NCI-H2171 treated with DMSO at 0.1 percent for 48 hours (cell line): ENCODE data around the gene CTSE.

Source experiments
- DNase-seq: peaks from one replicate; lab custom pipeline; 2025; lab: John Stamatoyannopoulos, UW

Gene CTSE

GRCh38 chr1:206049919-206050600 lies 26.4 kb upstream of the CTSE start:
- DNase-seq, result no peak

GRCh38 chr1:206049293-206049692 lies 25.6 kb upstream of the CTSE start:
- no peak for DNase-seq

GRCh38 chr1:206048582-206048981 lies 24.9 kb upstream of the CTSE start:
- no peak for DNase-seq

DNA sequence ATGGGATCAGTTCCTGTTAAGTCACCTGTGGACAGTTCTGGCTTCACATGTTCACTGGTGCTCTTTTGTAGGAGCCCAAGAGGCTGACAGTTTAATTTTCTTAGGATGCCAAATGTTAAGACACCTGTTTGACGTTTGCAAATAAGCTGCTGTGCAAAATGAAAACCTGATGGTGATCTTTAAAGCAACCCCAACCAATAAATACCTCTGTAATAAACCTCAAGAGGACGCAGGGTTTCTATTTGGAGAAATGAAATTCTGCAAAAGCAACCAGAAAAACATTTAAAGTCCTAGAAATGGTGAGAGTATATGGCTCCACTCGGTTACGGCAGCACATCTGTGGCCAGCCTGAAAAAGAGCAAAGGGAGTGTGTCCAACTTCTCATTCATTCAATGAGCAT lies 23.6 kb upstream of the CTSE start:
- no peak for DNase-seq

DNA sequence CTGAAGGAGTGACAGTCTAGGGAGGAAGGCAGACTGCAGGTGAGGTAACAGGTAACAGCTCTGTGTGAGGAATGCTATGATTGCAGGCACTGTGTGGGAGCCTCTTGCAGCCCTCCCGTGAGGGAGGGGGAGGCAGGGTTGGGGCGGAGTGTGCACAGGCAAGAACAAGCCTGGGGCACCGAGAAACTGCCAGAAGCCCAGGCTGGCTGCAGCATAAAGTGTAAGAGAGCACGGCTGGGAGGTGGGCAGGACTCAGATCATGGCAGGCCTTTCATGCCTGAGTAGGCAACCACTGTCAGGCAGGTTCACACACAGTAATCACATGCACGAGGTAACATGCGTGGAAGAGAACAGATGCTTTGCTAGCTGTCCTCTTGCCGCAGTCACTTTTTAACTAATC lies 17.9 kb upstream of the CTSE start:
- DNase-seq, result peak; percentile 96

GRCh38 chr1:206040328-206040727 lies 16.6 kb upstream of the CTSE start:
- no peak for DNase-seq

GRCh38 chr1:206039046-206039973 lies 15.6 kb upstream of the CTSE start:
- DNase-seq, result no peak

DNA sequence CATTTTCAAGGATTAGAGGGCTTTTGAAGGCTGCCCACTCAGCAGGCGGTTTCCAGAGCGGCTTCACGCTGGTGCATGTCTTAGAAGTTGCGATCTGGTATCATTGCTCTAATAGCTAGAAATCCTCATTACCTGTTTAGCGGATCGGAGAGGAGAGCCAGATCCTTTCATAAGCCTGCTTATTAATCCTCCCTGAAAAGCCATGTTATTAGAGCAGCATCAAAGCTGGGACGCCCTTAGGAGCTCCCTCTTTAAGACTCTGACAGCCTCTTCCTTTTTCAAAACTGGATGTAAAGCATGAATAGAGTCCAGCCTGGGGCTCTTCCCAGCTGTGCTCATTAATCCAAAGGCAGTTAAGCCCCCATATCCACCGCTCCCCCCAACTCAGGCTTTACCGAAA lies 13.9 kb upstream of the CTSE start:
- DNase-seq, result no peak

GRCh38 chr1:206036663-206037455 lies 13.2 kb upstream of the CTSE start:
- no peak for DNase-seq

DNA sequence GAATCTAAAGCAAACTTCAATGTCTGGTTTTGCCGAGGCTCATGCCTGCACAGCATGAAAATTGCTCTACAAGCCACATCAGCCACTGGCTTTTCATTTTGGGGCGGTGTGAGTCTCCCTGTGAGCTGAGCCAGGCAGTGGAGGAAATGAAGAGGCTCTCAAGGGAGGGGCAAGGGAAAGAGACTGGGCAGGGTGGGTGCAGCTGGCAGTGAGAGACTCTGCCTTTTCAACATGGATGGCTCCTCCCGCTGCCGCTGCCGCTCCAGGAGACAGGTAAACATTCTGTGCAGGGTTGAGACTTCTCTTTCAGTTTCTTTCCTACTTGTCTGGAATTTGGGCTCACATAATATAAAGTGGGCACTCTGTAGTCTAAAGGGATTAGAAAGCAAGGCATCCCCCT lies 11.3 kb upstream of the CTSE start:
- peak; percentile 56 for DNase-seq

GRCh38 chr1:206032380-206033140 lies 8.9 kb upstream of the CTSE start:
- no peak for DNase-seq

DNA sequence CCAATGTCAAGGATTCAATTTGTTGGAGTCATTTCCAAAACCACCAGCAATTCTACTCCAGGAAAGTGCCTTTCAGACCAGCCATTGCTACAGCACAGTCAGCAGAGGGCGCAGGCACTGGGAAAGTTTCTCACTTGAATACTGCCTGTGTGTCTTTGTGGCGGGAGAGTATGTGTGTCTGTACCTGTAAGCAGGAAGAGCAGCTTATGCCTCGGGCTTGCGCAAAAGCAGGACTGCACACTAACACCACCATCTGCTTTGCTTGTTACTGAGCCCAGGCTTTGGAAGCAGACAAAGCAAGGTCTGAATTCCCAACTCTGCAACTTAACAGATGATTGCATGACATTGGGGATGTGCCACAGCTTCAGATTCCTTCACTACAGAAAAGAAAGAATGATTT lies 7.0 kb upstream of the CTSE start:
- peak; percentile 93 for DNase-seq

GRCh38 chr1:206030191-206030590 lies 6.5 kb upstream of the CTSE start:
- DNase-seq, result no peak

GRCh38 chr1:206029484-206029883 lies 5.8 kb upstream of the CTSE start:
- DNase-seq, result no peak

- DNase-seq, result no peak
Measured at GRCh38 chr1:206025283-206025820, 1.7 kb upstream of the CTSE start.

DNA sequence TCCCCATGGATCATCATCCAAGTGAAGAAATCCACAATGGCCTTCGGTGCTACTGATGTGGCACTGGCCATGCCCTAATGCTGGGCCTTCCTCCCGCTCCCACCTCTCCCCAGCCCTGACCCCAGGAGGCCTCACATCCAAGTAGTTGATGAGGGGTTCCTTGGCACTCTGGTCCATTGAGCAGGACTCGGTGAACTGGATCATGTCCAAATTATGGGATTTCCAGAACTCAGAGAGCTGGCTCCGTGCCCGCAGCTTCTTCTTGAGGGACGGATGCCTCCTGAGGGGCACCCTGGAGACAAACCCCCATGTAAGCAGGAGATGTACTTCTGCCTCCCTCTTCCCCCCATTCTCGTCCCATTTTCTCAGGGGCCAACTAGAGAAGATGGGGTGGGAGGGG lies 929 bp downstream of the CTSE start:
- no peak for DNase-seq

GRCh38 chr1:206021626-206022365 lies 1.9 kb downstream of the CTSE start:
- no peak for DNase-seq

GRCh38 chr1:206021008-206021625 lies 2.6 kb downstream of the CTSE start:
- DNase-seq, result no peak

- DNase-seq, result no peak
Measured at GRCh38 chr1:206020393-206021007, 3.2 kb downstream of the CTSE start.

DNA sequence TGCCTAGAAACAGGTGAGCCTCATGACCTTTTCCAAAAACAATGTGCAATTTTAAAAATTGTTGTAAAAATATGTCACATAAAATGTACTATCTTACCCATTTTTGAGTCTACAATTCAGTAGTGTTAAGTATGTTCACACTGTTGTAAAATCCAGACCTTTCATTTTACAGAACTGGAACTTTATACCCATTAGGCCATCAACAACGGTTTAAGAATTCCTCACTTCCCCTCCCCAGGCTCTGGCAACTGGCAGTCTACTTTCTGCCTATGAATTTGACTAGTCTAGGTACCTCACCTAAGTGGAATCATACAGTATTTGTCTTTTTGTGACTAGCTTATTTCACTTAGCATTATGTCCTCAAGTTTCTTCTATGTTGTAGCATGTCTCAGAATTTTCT lies 8.6 kb downstream of the CTSE start:
- DNase-seq, result no peak
